Measurements from ENCODE around the gene BATF2. TPM values are rescaled to one million over a fixed set of nuclear protein-coding genes. Genes with fewer than 3 reads are reported as not detected.
A peak's percentile ranks its signal among the peaks of the same experiment; 100 is the strongest.

BATF2 gene
- total and polyA plus RNA-seq, 9 of the 15 experiments (the other 6 are each of a cell fraction or from before 2014, with no cell fraction given), result 1.7 to 8.9 (median 6.4) TPM

GRCh38 chr11:65013888-65014725, 17.3 kb upstream of the BATF2 start, which contains the start of gene ARL2 (continued):
- peak; percentile 55 for TF ChIP-seq E2F4 (CRISPR knock-in tag; IDR thresholded peaks at IDR 0.05; ENCODE audit: low read depth)
- TF ChIP-seq E2F6 (IDR thresholded peaks at IDR 0.05; ENCODE audit: borderline replicate concordance in 1 of 2, extremely low read depth in 1 of 2, insufficient read depth in 1 of 2, insufficient read length in 1 of 2, low read depth in 1 of 2, low read length in 1 of 2, poor library complexity in 1 of 2, severe bottlenecking in 1 of 2), result peak; percentile 92 to 94
- no peak for TF ChIP-seq ZNF277 (CRISPR knock-in tag; IDR thresholded peaks at IDR 0.05; ENCODE audit: borderline replicate concordance)
- TF ChIP-seq DNMT1 (IDR thresholded peaks at IDR 0.05), result no peak
- TF ChIP-seq ZNF23 (CRISPR knock-in tag; IDR thresholded peaks at IDR 0.05), result no peak
- no peak for TF ChIP-seq IRF1 (CRISPR knock-in tag; IDR thresholded peaks at IDR 0.05; ENCODE audit: borderline replicate concordance)
- no peak; the same call in 1 of the 2 replicates for TF ChIP-seq POLR2H (tag; IDR thresholded peaks at IDR 0.05; ENCODE audit: low read depth)
- TF ChIP-seq RNF2 (IDR thresholded peaks at IDR 0.05), result peak; percentile 43; the same call in 1 of the 2 replicates
- no peak for TF ChIP-seq FOXJ3 (CRISPR knock-in tag; IDR thresholded peaks at IDR 0.05)
- TF ChIP-seq SMAD4 (CRISPR knock-in tag; conservative IDR thresholded peaks at IDR 0.05), result peak; percentile 92
- TF ChIP-seq TFAP4 (CRISPR knock-in tag; IDR thresholded peaks at IDR 0.05; ENCODE audit: borderline replicate concordance), result peak; percentile 97
- TF ChIP-seq NFATC3 (IDR thresholded peaks at IDR 0.05), result no peak
- no peak for TF ChIP-seq ZNF551 (CRISPR knock-in tag; IDR thresholded peaks at IDR 0.05)
- peak; percentile 57 for TF ChIP-seq SP2 (IDR thresholded peaks at IDR 0.05; ENCODE audit: extremely low read depth, low read depth, low read length, poor library complexity, severe bottlenecking)
- TF ChIP-seq DEAF1 (CRISPR knock-in tag; IDR thresholded peaks at IDR 0.05), result 0 out of 2 replicates have a peak, but pooled peaks have one; percentile 22
- no peak; the same call in 1 of the 2 replicates for TF ChIP-seq ZNF316 (IDR thresholded peaks at IDR 0.05)
- peak; percentile 86; the same call in 1 of the 2 replicates for TF ChIP-seq ZNF124 (CRISPR knock-in tag; IDR thresholded peaks at IDR 0.05)
- TF ChIP-seq CREB1 (IDR thresholded peaks at IDR 0.05), result no peak; the same call in 1 of the 2 replicates
- TF ChIP-seq CREB1 (CRISPR knock-in tag; IDR thresholded peaks at IDR 0.05), result peak; percentile 89
- peak; percentile 4; the same call in 1 of the 2 replicates for TF ChIP-seq PHB (CRISPR knock-in tag; IDR thresholded peaks at IDR 0.05)
